Pulmonary artery endothelial cell (primary cell): ENCODE data around the gene ARMC9. TPM values are rescaled to one million over a fixed set of nuclear protein-coding genes. Genes with fewer than 3 reads are reported as not detected.
"Not testable (repeated sequence)": the region's sequence is repeated elsewhere in the genome, so short reads cannot be mapped to it uniquely, and the experiment has no call there.

Experiments used
- DNase-seq: peaks from one replicate; pipeline ENCODE4 v3.0.0-alpha.2; 2011; ENCODE audit warnings: low read depth, low spot score
- total RNA-seq: library from RNA; depleted of rRNA; stranded (reverse); fragments of >200 nt; gene quantifications from 2 replicates; pipeline ENCODE4 v1.2.3, GENCODE V29; 2014

The ARMC9 gene
- total RNA-seq, 1 donor from 2014 or later, result 21.1 TPM

DNA sequence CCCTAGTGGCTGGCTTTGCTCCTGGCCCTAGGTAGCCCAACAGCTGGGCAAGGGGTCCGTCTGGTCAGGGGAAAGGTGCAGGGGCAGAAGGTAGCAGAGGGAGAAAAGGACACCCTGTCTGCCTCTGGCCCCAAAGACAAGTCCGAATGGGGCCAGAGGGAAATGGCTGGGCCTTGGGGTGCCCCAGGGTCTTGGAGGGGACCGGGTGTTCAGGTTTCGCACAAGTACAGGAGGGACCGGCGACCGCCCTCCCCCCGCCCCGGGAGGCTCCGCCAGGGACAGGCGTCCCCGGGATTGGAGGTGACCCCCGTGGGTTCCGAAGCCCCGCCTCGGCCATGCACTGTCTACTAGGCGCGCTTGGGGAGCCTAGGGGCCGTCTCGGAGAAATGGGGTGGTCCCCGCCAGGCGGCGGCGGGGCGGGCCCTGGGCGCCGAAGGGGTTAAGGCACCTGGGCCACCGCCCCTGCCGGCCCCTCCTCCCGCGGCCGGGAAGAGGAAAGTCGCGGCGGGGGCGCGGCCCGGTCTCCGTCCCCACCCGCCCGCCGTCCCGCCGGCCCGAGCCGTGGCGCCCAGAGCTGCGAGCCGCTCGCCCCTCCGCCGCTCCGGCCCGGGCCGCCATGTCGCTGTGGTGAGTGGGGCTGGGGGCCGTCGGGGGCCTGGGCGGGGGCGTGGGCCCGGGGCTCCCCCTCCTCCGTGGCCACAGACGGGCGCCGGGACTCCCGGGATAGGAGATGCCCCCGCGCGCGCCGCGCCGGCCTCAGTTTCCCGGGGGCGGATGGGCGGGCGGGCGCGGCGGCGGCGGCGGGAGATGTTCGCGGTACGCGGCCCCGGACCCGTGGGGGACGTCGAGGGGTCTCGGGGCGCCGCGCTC is 197.0 kb downstream of the ARMC9 start, which contains the start of gene B3GNT7:
B3GNT7 (plus strand) TSS at position 523 of the 870 bp plus-strand sequence; CDS start at position 617, 94 bp downstream.
- no peak for DNase-seq

DNA sequence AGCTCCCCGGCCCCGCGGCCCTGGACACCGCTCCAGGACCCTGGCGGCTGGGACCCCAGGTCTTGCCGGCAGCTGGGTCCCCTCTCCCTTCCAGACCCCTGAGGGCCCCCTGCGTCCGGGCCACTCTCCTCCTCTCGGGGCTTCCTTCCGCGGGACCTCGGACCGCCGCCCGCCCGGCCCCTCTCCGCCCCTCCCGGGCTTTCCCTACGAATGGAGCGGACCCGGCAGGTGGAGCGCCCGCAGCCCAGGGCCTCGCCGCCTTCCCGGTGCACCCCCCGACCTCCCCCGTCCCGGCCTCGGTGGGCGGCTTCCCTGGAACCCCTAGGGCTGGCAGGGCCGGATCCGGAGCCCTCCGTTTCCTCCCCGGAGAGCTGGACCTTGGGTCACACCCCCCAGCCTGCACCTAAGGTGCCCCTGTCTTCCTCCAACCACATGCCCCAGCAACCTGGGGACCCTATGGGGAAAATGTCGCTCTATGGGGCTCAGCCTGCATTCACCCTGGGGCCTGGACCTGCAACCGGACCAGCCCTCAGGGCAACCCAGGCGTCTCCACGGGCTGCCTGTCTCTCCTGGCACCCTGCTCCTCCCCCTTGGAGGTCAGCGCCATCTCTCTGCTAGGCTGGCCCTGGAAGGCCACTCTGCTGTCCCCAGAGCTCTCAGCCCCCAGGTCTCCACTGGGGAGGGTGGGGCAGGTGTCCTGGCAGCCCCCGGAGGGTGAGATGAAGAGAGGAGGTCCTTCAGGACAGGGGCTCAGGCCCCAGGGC is 197.8 kb downstream of the ARMC9 start:
- no peak for DNase-seq

GRCh38 chr2:231397011-231397927 is 198.8 kb downstream of the ARMC9 start:
- no peak for DNase-seq

GRCh38 chr2:231397928-231398294 is 199.5 kb downstream of the ARMC9 start:
- DNase-seq, result no peak

- DNase-seq, result no peak
These were observed 200.2 kb downstream of the ARMC9 start for GRCh38 chr2:231398585-231398984.

DNA sequence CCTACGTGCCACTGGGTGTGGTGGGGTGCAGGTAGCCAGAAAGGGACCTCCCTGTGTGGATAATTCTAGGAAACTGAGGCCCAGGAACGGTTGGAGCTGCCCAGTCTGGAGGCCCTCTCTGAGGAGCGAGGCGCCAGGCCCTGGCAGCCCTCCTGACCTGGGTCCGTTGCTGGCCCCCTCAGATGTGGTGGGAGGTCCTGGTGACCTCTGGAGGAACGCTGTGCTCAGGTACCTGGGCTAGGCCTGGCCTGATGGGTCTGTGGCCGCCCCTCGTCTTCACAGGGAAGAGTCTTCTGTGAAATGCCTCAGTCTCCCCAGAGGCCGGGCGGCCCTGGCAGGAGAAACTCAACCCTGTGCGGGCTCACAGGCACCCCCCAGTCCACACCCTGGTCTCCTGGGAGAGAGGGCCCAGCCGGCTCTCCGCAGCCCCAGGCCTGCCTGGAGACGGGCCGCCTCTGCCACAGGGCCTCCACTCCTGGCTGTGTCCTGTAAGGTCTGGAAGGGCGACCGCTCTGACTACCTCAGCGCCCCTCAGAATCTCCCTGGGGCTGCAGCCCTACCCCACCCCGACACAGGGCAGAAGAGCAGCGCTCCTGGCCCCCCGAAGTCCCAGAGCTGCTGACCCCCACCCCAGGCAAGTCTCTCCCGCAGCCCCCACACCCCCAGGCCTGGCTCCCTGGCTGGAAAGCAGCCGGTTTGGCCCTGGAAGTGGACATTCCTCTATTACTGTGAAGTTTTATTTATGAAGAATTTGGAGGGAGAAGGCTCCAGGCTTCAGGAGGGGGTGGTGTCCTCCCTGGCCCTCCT is 200.8 kb downstream of the ARMC9 start:
- no peak for DNase-seq

DNA sequence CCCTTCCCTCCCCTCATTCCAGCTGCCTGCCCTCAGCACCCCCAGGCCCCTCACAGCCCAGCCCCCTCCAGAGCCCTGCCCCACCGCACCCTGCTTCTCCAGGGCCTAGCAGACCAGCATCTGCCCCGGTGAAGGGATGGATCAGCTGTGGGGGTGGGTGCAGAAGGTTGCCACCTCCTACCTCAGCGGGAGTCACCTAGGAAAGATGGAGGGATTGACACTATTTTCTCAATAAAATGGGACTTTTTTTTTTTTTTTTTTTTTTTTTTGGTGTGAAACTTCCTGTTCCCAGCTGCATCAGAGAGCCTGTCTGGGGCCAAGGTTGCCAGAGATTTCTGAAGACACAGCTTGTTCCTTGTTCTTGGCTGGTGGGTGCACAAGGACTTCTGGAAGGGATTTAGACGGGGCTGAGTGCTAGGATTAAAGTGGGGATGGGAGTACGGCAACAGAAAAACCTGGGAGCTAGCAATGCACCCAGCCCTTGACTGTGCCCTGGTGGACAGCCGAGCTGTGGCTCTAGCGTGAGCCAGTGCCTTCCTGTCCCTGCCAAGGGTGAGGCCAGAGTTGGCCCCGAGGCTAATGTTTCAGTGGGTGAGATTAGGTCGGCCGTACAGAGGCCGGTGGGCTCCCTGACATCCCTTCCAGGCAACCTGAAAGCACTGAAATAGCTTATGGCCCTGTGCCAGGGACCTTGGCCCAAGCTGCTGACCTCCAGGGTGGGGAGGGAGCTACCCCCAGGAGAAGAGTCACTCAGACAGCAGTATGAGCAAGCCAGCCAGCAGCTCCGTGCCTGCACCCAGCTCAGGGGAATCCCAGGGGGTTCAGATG is 201.6 kb downstream of the ARMC9 start:
- DNase-seq, result no peak

DNA sequence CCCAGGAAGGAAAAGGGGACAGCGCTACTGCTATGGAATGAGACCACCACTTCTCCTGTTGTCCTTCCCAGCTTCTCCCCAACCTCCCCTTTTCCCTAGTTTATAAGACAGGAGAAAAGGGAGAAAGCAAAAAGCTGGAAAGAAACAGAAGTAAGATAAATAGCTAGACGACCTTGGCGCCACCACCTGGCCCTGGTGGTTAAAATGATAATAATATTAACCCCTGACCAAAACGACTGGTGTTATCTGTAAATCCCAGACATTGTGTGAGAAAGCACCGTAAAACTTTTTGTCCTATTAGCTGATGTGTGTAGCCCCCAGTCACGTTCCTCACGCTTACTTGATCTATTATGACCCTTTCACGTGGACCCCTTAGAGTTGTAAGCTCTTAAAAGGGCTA is 202.2 kb downstream of the ARMC9 start:
- DNase-seq, result not testable (repeated sequence)

- DNase-seq, result not testable (repeated sequence)
These were observed 202.7 kb downstream of the ARMC9 start for GRCh38 chr2:231401101-231401500.

DNA sequence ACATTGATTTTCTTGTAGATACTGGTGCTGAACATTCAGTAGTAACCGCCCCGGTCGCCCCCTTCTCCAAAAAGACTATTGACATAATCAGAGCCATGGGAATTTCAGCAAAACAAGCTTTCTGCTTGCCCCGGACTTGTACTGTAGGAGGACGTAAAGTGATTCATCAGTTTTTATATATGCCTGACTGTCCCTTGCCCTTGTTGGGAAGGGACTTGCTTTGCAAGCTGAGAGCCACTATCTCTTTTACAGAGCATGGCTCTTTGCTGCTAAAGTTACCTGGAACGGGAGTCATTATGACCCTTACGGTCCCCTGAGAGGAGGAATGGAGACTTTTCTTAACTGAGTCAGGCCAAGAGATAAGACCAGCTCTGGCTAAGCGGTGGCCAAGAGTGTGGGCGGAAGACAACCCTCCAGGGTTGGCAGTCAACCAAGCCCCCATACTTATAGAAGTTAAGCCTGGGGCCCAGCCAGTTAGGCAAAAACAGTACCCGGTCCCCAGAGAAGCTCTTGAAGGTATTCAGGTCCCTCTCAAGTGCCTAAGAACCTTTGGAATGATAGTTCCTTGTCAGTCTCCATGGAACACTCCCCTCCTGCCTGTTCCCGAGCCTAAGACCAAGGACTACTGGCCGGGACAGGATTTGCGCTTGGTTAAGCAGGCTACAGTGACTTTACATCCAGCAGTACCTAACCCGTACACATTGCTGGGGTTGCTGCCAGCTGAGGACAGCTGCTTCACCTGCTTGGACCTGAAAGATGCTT is 205.2 kb downstream of the ARMC9 start:
- DNase-seq, result not testable (repeated sequence)

GRCh38 chr2:231404183-231404578 is 205.8 kb downstream of the ARMC9 start:
- not testable (repeated sequence) for DNase-seq

DNA sequence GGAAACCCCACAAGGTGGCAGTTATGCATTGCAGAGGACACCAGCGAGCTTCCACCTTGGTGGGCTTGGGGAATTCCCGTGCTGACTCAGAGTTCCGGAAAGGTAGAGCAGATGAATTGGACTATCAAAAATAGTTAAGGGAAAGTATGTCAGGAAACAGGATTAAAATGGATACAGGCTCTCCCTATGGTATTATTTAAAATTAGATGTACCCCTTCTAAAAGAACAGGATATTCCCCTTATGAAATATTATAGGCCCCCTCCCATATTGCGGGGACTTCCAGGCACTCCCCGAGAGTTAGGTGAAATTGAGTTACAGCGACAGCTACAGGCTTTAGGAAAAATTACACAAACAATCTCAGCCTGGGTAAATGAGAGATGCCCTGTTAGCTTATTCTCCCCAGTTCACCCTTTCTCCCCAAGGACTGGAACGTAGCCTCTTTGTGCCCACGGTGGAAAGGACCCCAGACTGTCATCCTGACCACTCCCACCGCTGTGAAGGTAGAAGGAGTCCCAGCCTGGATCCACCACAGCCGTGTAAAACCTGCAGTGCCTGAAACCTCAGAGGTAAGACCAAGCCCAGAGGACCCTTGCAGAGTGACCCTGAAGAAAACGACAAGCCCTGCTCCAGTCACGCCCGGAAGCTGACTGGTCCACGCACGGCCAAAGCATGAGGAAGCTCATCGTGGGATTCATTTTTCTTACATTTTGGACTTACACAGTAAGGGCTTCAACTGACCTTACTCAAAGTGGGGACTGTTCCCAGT is 207.4 kb downstream of the ARMC9 start:
- not testable (repeated sequence) for DNase-seq

DNA sequence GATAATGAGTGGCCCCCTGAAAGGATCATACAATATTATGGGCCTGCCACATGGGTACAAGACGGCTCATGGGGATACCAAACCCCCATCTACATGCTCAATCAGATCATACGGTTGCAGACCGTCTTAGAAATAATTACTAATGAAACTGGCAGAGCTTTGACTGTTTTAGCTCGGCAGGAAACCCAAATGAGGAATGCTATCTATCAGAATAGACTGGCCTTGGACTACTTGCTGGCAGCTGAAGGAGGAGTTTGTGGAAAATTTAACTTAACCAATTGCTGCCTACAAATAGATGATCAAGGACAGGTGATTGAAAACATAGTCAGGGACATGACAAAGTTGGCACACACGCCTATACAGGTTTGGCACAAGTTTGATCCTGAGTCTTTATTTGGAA is 209.3 kb downstream of the ARMC9 start:
- not testable (repeated sequence) for DNase-seq

- not testable (repeated sequence) for DNase-seq
These were observed 209.9 kb downstream of the ARMC9 start for GRCh38 chr2:231408304-231408703.

DNA sequence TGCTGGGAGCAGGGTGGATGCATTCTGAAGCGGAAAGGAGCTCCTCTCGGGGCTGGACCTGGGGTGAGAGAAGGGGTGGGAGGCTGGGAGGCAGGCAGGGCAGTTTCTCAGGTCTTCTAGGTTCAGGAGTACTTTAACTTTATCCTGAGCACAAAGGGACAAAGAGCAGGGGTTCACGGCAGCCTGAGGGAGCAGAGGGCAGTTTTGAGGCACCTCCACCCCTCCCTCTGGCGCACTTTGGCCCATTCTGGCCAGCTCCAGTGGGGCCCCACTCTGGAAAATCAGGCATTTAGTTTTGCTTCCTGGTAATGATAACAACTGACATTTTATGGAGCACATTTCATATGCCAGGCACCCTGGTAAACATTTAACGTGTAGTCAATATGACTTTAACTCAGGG is 211.3 kb downstream of the ARMC9 start:
- DNase-seq, result no peak

GRCh38 chr2:231410293-231411004 is 212.0 kb downstream of the ARMC9 start:
- DNase-seq, result no peak

DNA sequence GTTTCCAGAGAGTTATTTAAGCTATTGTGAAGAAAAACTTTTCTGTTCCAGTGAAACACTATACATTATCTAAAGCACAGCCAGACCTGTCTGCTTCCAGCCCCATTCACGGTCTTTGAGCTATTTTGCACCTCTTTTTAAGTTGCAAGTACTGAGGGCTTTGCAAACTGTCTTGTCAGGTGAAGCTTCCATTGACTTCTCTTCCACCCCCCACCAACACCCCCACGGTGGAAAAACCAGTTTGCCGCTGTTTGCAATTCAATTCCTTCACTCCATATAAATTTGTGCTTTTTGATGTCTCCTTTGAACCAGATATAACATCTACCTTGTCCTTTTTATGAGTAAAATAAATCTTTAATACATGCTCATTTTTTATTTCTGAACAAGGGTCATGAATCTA is 212.8 kb downstream of the ARMC9 start:
- DNase-seq, result no peak
